GM18909 (cell line): ENCODE results near the gene TMEM145.
A peak's percentile ranks its signal among the peaks of the same experiment; 100 is the strongest.

Experiments used
- ATAC-seq: cut with Tn5 transposase; IDR thresholded peaks from one replicate; pipeline ENCODE4 v1.9.1; 2021; ENCODE audit warnings: mild to moderate bottlenecking; ENCODE audit not compliant: unreplicated experiment, poor library complexity

TMEM145 gene

DNA sequence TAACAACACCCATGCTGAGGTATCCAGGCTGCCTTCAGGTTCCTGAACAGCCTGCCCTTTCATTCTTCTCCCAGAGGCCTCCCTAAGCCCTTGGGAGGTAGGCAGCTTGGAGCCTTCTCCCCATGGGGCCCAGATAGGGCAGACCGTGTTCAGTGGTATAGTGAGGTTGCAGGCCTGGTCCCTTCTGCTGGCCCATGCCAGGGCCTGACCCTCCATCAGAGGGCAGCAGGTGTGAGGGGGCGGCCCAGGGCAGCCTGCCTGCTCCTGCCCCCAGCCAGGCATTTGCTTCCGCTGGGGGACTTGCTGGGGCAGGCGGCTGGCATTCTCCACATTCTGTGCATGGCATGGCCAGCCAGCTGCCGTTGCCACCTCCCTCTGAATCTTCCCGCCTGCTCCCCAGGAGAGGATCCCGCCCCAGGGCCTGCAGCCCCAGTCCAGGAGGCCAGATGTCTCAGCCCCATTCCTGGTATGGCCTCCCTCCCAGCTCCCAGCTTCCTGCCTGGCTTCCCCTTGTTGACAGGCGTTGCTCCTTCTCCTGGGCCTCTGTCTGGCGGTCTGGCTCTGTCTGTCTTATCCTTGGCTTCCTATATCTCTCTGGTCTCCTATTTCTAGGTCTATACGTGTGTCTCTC lies 35.2 kb upstream of the TMEM145 start:
- no peak for ATAC-seq

DNA sequence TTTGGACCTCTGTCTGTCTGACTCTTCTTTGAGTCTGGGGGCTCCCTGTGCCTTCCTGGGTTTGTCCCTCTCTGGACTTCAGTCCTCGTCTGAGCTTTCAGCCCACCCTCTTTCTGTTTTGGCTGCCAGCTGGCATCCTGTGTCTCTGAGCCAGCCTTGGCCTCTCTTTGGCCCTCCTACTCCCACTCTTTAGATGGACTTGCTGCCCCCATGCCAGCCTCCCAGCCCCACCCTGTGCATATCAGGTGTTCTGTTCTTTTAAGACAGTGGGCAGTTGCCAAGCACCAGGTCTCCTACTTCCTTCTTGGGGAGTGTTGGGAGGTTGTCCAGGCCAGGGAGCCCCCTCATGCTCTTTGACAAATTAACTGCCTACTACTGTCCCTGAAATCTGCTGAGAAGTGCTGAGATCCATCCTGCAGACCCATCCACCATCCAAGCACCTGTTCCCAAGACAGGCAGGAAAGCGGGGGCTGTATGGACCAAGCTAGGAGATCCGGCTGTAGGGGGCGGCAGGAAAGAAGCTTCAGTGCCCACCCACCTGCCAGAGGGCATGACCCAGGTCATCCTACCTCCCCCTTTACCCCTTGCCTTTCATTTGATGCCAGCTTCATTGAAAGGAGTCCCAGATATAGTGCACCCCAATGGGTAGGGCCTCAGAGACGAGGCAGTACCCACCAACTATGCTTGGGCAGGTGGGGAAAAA lies 34.5 kb upstream of the TMEM145 start:
- no peak for ATAC-seq

DNA sequence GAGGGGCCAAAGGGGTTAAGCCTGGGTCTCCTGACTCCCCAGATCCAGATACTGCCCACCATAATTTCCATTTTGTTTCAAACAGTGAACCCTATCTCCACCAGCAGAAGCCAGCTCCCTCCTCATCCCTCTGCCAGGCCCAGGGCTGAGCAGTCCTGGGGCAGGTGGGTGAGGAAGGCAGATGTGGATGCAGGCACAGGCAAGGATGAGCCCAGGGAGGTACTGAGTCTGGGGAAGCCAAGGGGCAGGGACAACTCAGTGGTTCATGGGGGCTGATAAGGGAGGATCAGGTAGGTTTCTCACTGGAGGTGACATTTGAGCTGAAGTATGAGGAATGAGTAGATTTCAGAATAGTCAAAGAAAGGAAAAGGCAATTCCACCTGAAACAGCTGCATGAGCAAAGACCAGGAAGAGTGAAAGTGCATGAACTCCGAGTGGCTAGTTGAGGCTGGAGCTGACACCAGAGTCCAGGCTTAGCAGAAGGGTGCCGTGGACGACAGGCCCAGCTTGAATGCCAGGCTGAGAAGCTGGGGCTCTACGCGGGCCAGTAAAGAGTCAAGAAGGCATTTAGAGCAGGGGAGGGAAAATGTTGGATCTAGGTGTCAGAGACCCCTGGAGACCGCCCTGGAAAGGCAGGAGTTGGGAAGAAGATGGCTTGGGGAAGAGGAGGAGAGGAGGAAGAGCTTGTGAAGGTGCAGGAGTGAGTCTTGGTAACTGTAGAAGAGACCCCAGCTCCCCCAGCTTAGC lies 33.8 kb upstream of the TMEM145 start:
- ATAC-seq: no peak

DNA sequence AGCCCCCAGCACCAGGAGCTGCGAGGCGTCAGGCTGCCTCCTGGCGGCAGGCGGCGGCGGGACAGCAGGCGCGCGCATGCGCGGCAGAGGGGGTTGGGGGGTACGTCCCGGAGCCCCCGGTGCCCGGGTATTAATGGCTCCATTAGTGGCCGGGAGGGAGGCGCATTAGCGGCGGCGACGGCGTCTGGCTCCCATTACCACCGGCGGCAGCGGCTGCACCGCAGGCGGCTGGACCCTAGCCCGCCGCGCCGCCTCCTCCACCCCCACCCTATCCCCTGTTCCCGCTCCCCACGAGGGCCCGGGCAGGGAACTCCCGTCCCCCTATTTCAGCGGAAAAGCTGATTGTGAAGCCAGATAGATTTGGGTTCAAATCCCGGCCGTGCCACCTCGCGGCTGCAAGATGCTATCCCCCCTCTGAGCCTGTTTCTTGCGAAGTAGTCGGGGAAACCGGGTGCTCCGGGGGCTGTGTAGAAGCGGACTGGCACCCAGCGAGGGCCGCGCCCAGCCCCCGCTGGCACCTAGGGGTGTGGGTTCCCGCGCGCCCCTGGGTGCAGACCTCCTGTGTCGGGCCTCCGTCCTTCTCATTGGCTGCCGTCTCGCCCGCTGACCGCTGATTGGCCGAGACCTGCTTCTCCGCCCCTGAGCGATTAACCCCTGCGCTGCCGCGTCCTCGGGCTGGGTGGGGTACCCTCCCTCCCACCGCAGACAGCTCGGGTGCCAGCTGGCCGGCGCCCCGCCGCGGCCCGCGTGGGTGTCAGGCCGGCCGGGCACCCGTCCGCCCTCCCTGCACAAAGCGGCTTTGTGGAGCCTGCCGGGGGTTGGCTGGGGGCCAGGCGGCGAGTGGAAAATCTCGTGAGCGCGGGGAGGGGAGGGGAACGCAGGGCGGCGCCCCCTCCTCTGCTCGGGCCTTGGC lies 33.0 kb upstream of the TMEM145 start:
- ATAC-seq: peak; percentile 36

DNA sequence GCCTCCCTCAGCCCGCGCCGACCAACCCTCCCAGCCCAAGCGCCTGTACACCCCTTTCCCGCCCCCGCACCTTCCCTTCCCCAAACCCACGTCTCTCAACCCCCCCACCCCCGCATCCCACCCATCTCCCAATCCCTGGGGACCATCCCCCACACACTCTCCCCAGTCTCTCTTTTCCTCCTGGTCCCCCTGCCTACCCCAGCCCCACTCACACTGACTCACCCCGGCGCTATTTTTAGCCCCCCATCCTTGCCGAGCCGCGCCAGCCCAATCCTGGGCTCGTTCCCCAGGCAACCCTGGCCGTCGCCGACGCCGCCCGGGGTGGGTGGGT lies 32.3 kb upstream of the TMEM145 start:
- ATAC-seq: no peak

DNA sequence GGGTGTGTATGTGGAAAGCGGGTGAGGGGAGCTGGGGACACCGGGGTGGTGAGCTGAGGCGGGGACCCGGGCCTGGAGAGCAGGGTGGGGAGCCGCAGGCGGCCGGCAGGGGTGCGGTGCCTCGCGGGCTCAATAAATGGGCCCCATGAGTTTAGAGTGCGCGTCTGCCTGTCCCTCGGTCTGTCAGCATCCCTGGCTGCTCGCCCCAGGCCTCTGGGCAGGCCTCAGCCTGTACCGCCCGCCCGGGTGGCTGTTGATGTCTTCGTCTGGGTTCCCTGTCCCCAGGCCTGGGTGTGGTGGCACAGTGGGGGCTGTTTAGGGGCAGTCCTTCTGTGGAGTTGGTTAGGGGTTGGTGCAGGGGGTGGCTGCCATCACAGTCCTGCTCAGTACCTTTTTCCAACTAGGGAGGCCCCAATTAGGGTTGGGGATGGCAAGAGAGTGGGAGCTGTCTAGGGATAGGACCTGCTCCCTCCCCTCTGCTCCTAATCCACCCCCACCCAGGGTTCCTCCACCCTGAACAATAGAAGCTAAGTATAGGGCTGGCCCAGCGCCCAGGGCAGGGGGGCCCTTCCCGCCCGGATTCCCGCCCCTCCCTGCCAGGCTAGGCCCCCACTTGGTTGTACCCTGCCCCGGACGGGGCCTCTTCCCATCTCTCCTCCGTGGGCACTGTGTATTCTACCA lies 31.8 kb upstream of the TMEM145 start:
- ATAC-seq: no peak

DNA sequence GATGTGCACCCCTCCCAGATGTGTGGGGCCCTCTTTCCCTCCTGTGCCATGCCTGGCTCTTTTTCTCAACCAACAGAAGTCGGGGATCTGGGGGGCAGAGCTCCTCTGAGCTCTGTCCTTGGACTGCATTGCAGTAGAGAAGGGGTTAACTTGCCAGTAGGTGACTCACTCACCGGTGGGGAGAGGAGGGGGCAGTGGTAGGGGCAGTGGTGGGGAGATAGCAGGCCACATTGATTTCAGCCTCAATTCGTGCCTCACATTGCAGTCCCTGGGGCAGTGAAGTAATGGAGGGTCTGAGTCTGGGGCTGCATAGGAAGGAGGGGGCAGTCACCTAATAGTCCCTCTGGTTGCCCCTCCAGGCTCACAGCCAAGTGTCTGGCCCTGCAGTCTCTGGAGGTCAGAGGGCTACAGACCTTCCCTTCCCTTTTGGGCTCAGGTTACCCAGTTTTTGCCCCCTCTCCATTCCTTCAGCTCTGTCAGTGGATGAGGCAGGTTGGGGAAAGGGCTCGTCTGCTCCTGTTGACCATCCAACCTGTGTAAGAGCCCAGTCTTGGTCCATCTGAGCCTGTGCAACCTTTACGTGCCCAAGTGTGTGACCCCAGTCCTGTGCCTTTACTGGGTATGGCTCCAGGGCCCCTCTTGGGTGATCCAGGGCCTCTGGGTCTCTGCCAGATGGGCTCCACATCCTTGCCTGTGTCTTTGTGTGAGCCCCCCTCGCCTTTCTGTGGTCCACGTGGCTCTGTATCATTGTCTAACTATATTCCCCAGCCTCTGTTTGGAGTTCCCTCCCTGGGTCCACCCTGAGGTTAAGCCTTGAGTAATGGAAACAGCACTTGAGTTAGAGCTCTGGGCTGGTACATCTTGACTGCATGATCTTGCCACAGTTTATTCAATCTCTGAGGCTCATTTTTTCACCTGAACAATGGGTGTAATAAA lies 31.0 kb upstream of the TMEM145 start:
- ATAC-seq: no peak

DNA sequence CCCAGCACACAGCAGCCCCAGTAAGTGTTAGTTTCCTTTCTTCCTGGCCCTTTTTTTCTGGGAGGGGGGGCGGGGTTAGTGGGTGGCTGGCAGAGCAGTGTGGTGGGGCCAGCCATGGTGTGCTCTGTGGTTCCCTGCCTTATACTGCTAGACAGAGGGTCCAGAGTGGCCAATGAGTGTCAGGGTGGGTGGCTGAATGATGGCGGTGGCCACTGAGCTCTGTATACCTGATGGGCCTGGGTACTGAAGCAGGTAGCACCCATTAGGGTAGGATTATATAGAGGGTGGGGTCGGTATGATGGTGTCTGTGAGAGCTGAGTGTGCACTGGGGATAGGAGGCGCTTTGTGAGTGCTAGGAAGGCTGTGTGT lies 30.3 kb upstream of the TMEM145 start:
- no peak for ATAC-seq

DNA sequence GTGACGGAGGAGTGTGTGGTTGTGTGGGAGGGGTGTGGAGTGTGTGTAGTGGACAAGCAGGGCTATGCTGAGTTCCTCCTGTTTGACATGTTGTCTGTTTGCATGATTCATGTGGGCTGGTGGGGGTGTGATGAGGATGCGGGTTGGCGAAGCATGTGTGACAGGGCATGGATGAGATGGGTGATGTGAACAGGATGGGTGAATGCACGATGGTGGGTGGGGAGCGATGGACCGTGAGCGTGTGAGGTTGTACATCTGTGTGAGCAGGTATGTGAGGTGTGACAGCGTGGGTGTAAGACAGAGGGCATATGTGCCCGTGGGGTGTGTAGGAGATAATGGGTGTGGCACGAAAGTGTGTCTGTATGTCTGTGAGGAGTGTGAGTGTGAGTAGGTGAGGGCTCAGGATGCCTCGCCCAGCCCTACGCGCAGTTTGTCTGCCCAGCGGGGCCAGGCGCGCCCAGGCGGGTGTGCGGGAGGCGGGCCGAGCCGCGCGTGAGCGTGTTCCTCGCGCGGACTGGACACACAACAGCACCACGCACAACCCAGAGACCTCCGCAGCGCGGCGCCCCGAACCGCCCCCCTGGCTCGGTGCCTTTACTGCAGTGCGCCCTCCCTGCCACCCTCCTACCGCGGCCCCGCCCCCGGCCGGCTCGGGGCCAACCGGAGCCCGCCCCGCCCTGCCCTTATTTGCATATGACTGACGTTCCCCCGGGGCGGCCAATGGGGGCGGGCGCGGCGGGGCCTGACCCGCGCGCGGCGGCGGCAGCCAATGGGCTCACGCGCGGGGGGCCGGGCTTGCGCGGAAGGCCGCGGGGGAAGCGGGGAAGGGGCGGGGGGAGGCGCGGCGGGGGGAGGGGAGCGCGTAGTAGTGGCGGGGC lies 29.7 kb upstream of the TMEM145 start:
- peak; percentile 50 for ATAC-seq

DNA sequence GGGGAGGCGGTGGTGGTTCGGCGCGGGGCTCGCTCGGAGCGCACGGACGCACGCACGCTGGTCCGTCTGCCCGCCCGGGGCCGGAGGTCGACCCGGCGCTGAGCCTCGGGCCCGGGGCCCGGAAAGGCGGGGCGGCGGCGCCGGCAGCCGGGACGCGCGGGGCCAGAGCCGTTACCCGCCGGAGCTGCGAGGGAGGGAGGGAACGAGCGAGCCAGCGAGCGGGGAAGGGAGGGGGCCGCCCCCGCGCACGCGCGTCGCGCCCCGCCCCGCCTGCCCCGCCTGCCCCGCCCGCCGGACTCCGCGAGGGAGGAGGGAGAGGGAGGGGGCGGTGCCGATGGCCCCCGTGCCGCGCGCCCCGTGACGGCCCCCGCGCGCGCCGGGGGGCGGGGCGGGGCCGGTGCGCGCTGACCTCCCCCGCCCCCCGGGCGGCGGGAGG lies 29.0 kb upstream of the TMEM145 start:
- peak; percentile 36 for ATAC-seq

DNA sequence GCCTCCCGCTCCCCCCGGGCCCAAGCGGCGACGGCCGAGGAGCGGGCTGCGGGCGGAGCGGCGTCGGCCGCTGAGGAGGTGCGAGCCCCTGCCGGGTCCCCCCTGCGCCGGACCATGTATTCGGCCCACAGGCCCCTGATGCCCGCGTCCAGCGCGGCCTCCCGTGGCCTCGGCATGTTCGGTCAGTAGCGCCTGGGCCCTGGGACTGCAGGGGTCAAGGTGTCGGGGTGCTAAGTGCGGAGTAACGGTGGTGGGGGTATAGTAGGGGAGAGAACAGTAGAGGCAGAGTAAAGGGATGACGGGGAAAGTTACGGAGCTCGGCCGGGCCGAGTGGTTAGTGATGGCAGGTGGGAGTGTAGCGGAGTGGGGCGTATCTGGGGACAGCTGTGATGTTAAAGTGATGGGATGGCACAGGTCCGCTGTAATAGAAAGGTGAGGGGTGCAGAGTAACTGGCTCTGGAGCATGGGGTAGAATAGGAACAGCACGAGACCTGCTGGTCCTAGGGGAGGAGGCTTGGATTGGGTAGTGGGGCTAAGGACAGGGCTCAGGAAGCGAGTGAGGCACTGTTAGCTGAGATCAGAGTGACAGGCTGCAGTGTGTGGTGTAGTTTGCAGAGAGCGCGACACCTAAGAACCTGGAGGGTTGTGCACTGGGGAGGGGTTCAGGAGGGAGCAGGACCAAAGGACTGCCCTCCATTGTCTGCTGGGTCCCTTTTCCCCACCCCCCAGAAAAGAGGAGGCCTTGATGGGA lies 28.3 kb upstream of the TMEM145 start:
- peak; percentile 2 for ATAC-seq

DNA sequence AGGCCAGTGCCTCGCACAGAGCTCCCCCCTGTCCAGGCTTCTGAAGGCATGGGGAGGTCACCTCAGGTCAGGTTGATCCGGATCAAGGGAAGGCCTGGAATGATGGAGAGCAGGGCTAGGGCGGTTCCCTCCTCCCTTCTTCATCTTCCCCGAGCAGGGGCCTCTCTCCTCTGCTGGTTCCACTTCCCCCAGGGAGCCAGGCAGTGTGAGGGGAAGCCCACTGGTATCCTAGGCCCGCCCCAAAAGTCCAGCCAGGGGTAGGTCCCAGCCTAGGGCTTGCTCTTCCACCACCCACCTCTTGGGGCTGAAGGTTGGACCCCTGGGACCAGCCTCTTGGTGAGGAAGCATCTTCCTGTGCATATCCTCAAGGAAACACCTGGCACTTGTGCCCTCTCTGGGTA lies 27.6 kb upstream of the TMEM145 start:
- no peak for ATAC-seq

DNA sequence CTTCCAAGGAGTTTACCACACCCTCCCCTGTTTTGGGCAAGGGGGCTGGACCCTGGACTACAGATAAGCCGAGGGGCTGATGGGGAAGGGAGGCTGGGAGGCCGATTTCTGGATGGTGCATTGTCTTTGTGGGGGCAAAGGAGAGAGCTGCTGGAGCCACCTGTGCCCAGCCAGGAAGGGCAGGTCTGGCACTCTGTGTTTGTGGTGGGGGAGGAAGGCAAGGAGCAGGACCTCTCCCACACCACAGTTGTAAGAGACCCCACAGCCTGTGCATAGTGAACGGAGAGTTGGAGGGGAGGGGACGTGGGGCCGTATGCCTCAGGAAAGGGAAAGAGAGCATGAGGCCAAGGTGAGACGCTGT lies 27.1 kb upstream of the TMEM145 start:
- no peak for ATAC-seq

DNA sequence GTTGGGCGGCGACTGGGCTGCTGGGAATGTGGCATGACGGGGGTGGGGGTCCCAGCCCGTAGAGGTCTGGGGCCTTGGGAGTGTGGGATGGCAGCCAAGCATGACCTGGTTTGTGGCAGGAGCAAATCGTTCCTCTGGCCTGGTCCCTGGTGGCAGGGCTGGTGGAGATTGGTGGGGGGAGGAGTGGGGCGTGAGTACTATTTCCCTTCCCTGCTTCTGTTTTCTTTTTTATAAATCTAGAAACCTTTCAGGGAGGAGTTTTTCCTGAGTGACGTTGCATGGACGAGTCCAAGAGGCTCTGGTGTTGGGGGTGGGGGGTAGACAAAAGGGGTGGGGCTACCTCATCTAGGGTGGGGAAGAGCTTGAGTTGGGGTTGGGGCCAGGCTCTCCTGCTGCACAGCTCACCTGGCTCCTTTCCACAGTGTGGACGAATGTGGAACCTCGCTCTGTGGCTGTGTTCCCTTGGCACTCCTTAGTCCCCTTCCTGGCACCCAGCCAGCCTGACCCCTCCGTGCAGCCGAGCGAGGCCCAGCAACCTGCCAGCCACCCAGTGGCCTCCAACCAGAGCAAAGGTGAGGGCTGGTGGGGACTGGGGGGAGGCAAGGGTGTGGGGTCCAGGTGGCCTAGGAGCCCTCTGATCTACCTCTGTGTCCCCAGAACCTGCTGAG lies 26.6 kb upstream of the TMEM145 start:
- ATAC-seq: no peak

DNA sequence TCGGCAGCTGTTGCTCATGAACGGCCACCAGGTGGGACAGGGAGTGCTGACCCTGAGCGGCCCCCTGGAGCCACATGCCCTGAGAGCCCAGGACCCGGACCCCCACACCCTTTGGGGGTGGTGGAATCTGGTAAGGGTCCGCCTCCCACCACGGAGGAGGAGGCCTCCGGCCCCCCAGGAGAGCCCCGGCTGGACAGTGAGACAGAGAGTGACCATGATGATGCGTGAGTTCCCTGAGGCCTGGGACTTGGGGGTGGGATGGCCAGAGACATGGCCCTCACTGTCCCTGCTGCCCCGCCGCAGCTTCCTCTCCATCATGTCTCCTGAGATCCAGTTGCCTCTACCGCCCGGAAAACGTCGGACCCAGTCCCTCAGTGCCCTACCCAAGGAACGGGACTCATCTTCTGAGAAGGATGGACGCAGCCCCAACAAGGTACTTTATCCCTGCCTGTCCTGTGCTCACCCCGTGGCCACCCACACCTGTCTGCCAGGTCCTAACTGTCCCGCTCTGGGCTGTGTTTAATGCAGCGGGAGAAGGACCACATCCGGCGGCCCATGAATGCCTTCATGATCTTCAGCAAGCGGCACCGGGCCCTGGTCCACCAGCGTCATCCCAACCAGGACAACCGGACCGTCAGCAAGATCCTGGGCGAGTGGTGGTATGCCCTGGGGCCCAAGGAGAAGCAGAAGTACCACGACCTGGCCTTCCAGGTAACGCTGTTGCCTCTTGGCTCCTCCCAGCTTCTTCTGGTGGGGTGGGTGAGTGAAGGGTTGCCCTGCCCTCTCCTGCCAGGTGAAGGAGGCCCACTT lies 25.9 kb upstream of the TMEM145 start:
- ATAC-seq: no peak

DNA sequence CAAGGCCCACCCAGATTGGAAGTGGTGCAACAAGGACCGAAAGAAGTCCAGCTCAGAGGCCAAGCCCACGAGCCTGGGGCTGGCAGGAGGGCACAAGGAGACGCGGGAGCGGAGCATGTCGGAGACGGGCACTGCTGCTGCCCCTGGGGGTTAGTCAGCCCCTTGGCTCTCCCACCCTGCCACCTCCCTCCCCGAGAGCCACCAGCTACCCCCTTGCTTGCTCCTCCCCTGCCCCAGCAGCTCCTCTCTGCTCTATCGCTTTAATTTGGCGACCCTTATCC lies 25.3 kb upstream of the TMEM145 start:
- ATAC-seq: no peak
